ENCODE measurements around the gene SH3GL1. TPM values are rescaled to one million over a fixed set of nuclear protein-coding genes. Genes with fewer than 3 reads are reported as not detected.

SH3GL1 gene
- total RNA-seq, 1 experiment from 2014 or later = 40.7 TPM

DNA sequence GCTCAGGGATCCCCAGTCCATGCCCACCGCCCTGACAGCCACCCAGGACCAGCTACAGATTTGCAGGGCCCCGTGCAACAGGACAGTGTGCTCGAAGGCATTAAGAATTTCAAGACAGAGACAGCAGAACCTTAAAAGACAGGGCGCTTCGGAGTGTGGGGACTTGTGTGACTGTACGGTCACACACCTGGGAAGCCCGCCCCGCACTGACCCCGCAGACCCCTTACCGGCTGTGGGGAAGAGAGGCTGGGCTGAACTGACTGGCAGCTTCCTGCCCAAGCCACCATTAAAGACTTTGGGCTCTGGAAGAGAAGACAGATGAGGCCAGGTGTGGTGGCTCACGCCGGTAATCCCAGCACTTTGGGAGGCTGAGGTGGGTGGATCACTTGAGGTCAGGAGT, 76.1 kb downstream of the SH3GL1 start:
- no peak for DNase-seq
- BruUV-seq (replicated peaks) = no TSS peak
- Mint-ChIP-seq H3K9me3 (ENCODE audit: low read depth, unreplicated experiment) (peaks cover 7% of the 10 kb centered on the region), H3K4me1 (ENCODE audit: low read depth, unreplicated experiment) (no peaks in the 10 kb centered on the region), H3K4me3 (ENCODE audit: low read depth, unreplicated experiment) (no peak overlapping the region), H3K27me3 (ENCODE audit: unreplicated experiment) (peaks cover 15% of the 10 kb centered on the region), H3K36me3 (ENCODE audit: insufficient read depth, unreplicated experiment) (peaks cover 4% of the 10 kb centered on the region), H3K27ac (ENCODE audit: unreplicated experiment) (no peak overlapping the region)
- CTCF ChIA-PET = no interaction called here
- TF ChIP-seq, protein P1, sequence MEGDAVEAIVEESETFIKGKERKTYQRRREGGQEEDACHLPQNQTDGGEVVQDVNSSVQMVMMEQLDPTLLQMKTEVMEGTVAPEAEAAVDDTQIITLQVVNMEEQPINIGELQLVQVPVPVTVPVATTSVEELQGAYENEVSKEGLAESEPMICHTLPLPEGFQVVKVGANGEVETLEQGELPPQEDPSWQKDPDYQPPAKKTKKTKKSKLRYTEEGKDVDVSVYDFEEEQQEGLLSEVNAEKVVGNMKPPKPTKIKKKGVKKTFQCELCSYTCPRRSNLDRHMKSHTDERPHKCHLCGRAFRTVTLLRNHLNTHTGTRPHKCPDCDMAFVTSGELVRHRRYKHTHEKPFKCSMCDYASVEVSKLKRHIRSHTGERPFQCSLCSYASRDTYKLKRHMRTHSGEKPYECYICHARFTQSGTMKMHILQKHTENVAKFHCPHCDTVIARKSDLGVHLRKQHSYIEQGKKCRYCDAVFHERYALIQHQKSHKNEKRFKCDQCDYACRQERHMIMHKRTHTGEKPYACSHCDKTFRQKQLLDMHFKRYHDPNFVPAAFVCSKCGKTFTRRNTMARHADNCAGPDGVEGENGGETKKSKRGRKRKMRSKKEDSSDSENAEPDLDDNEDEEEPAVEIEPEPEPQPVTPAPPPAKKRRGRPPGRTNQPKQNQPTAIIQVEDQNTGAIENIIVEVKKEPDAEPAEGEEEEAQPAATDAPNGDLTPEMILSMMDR (IDR thresholded peaks at IDR 0.05; ENCODE audit: unreplicated experiment) = no peak
- intact Hi-C loops (cut with micrococcal nuclease; ENCODE audit: unreplicated experiment) = no loop called here

DNA sequence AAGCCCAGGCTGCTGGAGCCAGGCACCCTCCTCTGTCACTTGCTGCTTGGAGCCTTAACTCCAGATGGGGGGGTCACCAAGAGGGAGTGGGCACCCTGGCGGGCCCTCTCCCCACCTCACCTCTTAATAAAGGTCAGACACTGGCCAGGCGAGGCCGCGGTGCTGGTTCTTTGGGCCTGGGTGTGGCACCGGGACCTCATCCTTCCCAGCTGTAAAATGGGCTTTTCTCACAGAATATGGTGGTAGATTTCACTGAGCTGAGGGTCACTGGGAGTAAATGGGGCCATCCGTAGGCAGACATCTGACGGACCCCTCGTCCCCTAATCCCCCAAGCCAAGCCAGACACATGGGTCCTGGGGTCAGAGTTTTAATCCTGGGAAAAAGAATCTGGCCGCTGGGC, 76.7 kb downstream of the SH3GL1 start:
- no peaks in the 10 kb centered on the region for H3K4me1 Mint-ChIP-seq (ENCODE audit: low read depth, unreplicated experiment)
- H3K9me3 Mint-ChIP-seq (ENCODE audit: low read depth, unreplicated experiment) = peaks cover 7% of the 10 kb centered on the region
- CTCF ChIA-PET = no interaction called here
- no peak overlapping the region for H3K4me3 Mint-ChIP-seq (ENCODE audit: low read depth, unreplicated experiment)
- peaks cover 20% of the 10 kb centered on the region for H3K27me3 Mint-ChIP-seq (ENCODE audit: unreplicated experiment)
- no peak for DNase-seq
- TF ChIP-seq, protein P1 (IDR thresholded peaks at IDR 0.05; ENCODE audit: unreplicated experiment) = no peak
- no peak overlapping the region for H3K27ac Mint-ChIP-seq (ENCODE audit: unreplicated experiment)
- BruUV-seq (replicated peaks) = no TSS peak
- intact Hi-C loops (cut with micrococcal nuclease; ENCODE audit: unreplicated experiment) = no loop called here
- peaks cover 4% of the 10 kb centered on the region for H3K36me3 Mint-ChIP-seq (ENCODE audit: insufficient read depth, unreplicated experiment)

DNA sequence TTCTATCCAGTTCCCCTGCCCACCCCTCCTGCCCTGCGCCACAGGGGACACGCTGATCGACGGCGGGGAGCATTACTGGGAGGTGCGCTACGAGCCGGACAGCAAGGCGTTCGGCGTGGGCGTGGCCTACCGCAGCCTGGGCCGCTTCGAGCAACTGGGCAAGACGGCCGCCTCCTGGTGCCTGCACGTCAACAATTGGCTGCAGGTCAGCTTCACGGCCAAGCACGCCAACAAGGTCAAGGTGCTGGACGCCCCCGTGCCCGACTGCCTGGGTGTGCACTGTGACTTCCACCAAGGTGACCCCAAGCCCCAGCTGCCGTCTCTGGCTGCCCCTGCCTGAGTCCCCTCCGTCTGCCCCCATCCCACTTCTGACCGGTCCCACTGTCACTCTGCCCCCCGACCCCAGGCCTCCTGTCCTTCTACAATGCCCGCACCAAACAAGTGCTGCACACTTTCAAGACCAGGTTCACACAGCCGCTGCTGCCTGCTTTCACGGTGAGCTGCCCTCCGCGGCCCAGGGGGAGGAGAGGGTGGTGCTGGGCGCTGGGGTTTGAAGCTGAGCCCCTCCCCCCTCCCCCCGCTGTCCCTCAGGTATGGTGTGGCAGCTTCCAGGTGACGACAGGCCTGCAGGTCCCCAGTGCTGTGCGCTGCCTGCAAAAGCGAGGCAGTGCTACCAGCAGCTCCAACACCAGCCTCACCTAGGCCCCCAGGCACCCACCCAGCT, 77.2 kb downstream of the SH3GL1 start:
- Mint-ChIP-seq H3K9me3 (ENCODE audit: low read depth, unreplicated experiment) (peaks cover 7% of the 10 kb centered on the region), H3K36me3 (ENCODE audit: insufficient read depth, unreplicated experiment) (peaks cover 4% of the 10 kb centered on the region), H3K27me3 (ENCODE audit: unreplicated experiment) (peaks cover 26% of the 10 kb centered on the region), H3K27ac (ENCODE audit: unreplicated experiment) (no peak overlapping the region), H3K4me3 (ENCODE audit: low read depth, unreplicated experiment) (no peak overlapping the region), H3K4me1 (ENCODE audit: low read depth, unreplicated experiment) (no peaks in the 10 kb centered on the region)
- intact Hi-C loops (cut with micrococcal nuclease; ENCODE audit: unreplicated experiment) = no loop called here
- no peak for DNase-seq
- no TSS peak for BruUV-seq (replicated peaks)
- CTCF ChIA-PET = no interaction called here
- TF ChIP-seq, protein P1 (IDR thresholded peaks at IDR 0.05; ENCODE audit: unreplicated experiment) = no peak

DNA sequence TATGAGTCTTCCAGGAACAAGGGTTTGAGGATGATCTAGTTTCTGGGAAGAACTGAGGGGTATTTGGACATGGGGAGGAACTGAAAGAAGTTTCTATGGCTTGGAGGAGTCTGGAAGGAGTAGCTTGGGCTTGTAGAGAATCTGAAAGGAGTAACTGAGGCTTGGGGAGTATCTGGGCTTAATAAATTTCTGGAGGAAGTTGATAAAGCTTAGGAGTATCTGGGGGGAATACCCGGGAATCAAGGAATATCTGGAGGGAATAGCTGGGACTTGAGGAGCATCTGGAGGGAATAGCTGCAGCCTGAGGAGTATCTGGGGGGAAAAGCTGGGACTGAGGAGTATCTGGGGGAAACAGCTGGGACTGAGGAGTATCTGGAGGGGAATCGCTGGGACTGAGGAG, 79.9 kb downstream of the SH3GL1 start:
- H3K4me1 Mint-ChIP-seq (ENCODE audit: low read depth, unreplicated experiment) = no peaks in the 10 kb centered on the region
- no peak for DNase-seq
- TF ChIP-seq, protein P1 (IDR thresholded peaks at IDR 0.05; ENCODE audit: unreplicated experiment) = no peak
- H3K36me3 Mint-ChIP-seq (ENCODE audit: insufficient read depth, unreplicated experiment) = peaks cover 3% of the 10 kb centered on the region
- CTCF ChIA-PET = interaction anchor here (1.0 kb wide), 1 partner anchor 32 kb away, joined by 9 read pairs; no protein-coding TSS in a partner anchor
- peaks cover 7% of the 10 kb centered on the region for H3K9me3 Mint-ChIP-seq (ENCODE audit: low read depth, unreplicated experiment)
- no peak overlapping the region for H3K4me3 Mint-ChIP-seq (ENCODE audit: low read depth, unreplicated experiment)
- H3K27me3 Mint-ChIP-seq (ENCODE audit: unreplicated experiment) = peaks cover 32% of the 10 kb centered on the region
- H3K27ac Mint-ChIP-seq (ENCODE audit: unreplicated experiment) = no peak overlapping the region
- intact Hi-C loops (cut with micrococcal nuclease; ENCODE audit: unreplicated experiment) = no loop called here
- no TSS peak for BruUV-seq (replicated peaks)
